ENCODE data around the gene ERBB2.
"Not testable (repeated sequence)": the region's sequence is repeated elsewhere in the genome, so short reads cannot be mapped to it uniquely, and the experiment has no call there.

The ERBB2 gene

GRCh38 chr17:39704821-39705551 lies 5.1 kb downstream of the ERBB2 start:
- Histone ChIP-seq H3K4me1 (ENCODE audit: control insufficient read depth in 1 of 2, insufficient read depth in 2 of 2, low read length in 2 of 2) (peaks cover 58 to 61% of the 10 kb centered on the region in 2 donors), H3K9me3 (ENCODE audit: control insufficient read depth in 1 of 2, low read length in 2 of 2) (no peaks in the 10 kb centered on the region), H3K4me3 (ENCODE audit: low read depth in 1 of 2, low read length in 2 of 2) (peak overlapping the region in 1 of 2 donors; percentile 58), H3K27ac (ENCODE audit: low read depth, low read length) (peak overlapping the region; percentile 88), H3K27me3 (ENCODE audit: control insufficient read depth in 1 of 2, insufficient read depth in 2 of 2, low read length in 2 of 2) (no peaks in the 10 kb centered on the region), H3K9ac (ENCODE audit: low read depth in 1 of 2, low read length in 2 of 2) (peak overlapping the region; percentile 49 to 77), H3K36me3 (ENCODE audit: control insufficient read depth in 1 of 2, insufficient read depth in 2 of 2, low read length in 2 of 2) (peaks cover 18 to 31% of the 10 kb centered on the region in 2 donors)

- H3K27ac ChIP-seq (ENCODE audit: low read depth, low read length), result peak overlapping the region; percentile 88
- H3K27me3 ChIP-seq (ENCODE audit: control insufficient read depth in 1 of 2, insufficient read depth in 2 of 2, low read length in 2 of 2), result no peaks in the 10 kb centered on the region
- H3K4me3 ChIP-seq (ENCODE audit: low read depth in 1 of 2, low read length in 2 of 2), result peak overlapping the region; percentile 25 to 58
- peaks cover 58 to 61% of the 10 kb centered on the region in 2 donors for H3K4me1 ChIP-seq (ENCODE audit: control insufficient read depth in 1 of 2, insufficient read depth in 2 of 2, low read length in 2 of 2)
- peaks cover 25 to 39% of the 10 kb centered on the region in 2 donors for H3K36me3 ChIP-seq (ENCODE audit: control insufficient read depth in 1 of 2, insufficient read depth in 2 of 2, low read length in 2 of 2)
- no peaks in the 10 kb centered on the region for H3K9me3 ChIP-seq (ENCODE audit: control insufficient read depth in 1 of 2, low read length in 2 of 2)
- H3K9ac ChIP-seq (ENCODE audit: low read depth in 1 of 2, low read length in 2 of 2), result peak overlapping the region; percentile 49 to 77
Observed at GRCh38 chr17:39705786-39706348, 6.0 kb downstream of the ERBB2 start.

GRCh38 chr17:39706383-39706782 lies 6.5 kb downstream of the ERBB2 start:
- peaks cover 25 to 42% of the 10 kb centered on the region in 2 donors for H3K36me3 ChIP-seq (ENCODE audit: control insufficient read depth in 1 of 2, insufficient read depth in 2 of 2, low read length in 2 of 2)
- no peaks in the 10 kb centered on the region for H3K9me3 ChIP-seq (ENCODE audit: control insufficient read depth in 1 of 2, low read length in 2 of 2)
- peak overlapping the region in 1 of 2 donors; percentile 41 for H3K9ac ChIP-seq (ENCODE audit: low read depth in 1 of 2, low read length in 2 of 2)
- peak overlapping the region; percentile 88 for H3K27ac ChIP-seq (ENCODE audit: low read depth, low read length)
- no peaks in the 10 kb centered on the region for H3K27me3 ChIP-seq (ENCODE audit: control insufficient read depth in 1 of 2, insufficient read depth in 2 of 2, low read length in 2 of 2)
- H3K4me1 ChIP-seq (ENCODE audit: control insufficient read depth in 1 of 2, insufficient read depth in 2 of 2, low read length in 2 of 2), result peaks cover 58% of the 10 kb centered on the region in 2 donors
- peak overlapping the region; percentile 25 to 50 for H3K4me3 ChIP-seq (ENCODE audit: low read depth in 1 of 2, low read length in 2 of 2)

- H3K27ac ChIP-seq (ENCODE audit: low read depth, low read length), result peak overlapping the region; percentile 70
- H3K36me3 ChIP-seq (ENCODE audit: control insufficient read depth in 1 of 2, insufficient read depth in 2 of 2, low read length in 2 of 2), result peaks cover 31 to 47% of the 10 kb centered on the region in 2 donors
- peaks cover 52 to 55% of the 10 kb centered on the region in 2 donors for H3K4me1 ChIP-seq (ENCODE audit: control insufficient read depth in 1 of 2, insufficient read depth in 2 of 2, low read length in 2 of 2)
- no peaks in the 10 kb centered on the region for H3K9me3 ChIP-seq (ENCODE audit: control insufficient read depth in 1 of 2, low read length in 2 of 2)
- peak overlapping the region; percentile 33 to 41 for H3K9ac ChIP-seq (ENCODE audit: low read depth in 1 of 2, low read length in 2 of 2)
- H3K27me3 ChIP-seq (ENCODE audit: control insufficient read depth in 1 of 2, insufficient read depth in 2 of 2, low read length in 2 of 2), result no peaks in the 10 kb centered on the region
- peak overlapping the region in 1 of 2 donors; percentile 50 for H3K4me3 ChIP-seq (ENCODE audit: low read depth in 1 of 2, low read length in 2 of 2)
Observed at GRCh38 chr17:39706921-39707337, 7.1 kb downstream of the ERBB2 start.

GRCh38 chr17:39709319-39709997 lies 9.6 kb downstream of the ERBB2 start:
- Histone ChIP-seq H3K36me3 (ENCODE audit: control insufficient read depth in 1 of 2, insufficient read depth in 2 of 2, low read length in 2 of 2) (peaks cover 38 to 65% of the 10 kb centered on the region in 2 donors), H3K4me3 (ENCODE audit: low read depth in 1 of 2, low read length in 2 of 2) (no peak overlapping the region), H3K27ac (ENCODE audit: low read depth, low read length) (no peak overlapping the region), H3K27me3 (ENCODE audit: control insufficient read depth in 1 of 2, insufficient read depth in 2 of 2, low read length in 2 of 2) (no peaks in the 10 kb centered on the region), H3K4me1 (ENCODE audit: control insufficient read depth in 1 of 2, insufficient read depth in 2 of 2, low read length in 2 of 2) (peaks cover 29 to 31% of the 10 kb centered on the region in 2 donors), H3K9me3 (ENCODE audit: control insufficient read depth in 1 of 2, low read length in 2 of 2) (no peaks in the 10 kb centered on the region), H3K9ac (ENCODE audit: low read depth in 1 of 2, low read length in 2 of 2) (no peak overlapping the region)

- no peak overlapping the region for H3K4me3 ChIP-seq (ENCODE audit: low read depth in 1 of 2, low read length in 2 of 2)
- H3K36me3 ChIP-seq (ENCODE audit: control insufficient read depth in 1 of 2, insufficient read depth in 2 of 2, low read length in 2 of 2), result peaks cover 41 to 70% of the 10 kb centered on the region in 2 donors
- H3K27ac ChIP-seq (ENCODE audit: low read depth, low read length), result no peak overlapping the region
- H3K27me3 ChIP-seq (ENCODE audit: control insufficient read depth in 1 of 2, insufficient read depth in 2 of 2, low read length in 2 of 2), result no peaks in the 10 kb centered on the region
- no peak overlapping the region for H3K9ac ChIP-seq (ENCODE audit: low read depth in 1 of 2, low read length in 2 of 2)
- peaks cover 21 to 23% of the 10 kb centered on the region in 2 donors for H3K4me1 ChIP-seq (ENCODE audit: control insufficient read depth in 1 of 2, insufficient read depth in 2 of 2, low read length in 2 of 2)
- no peaks in the 10 kb centered on the region for H3K9me3 ChIP-seq (ENCODE audit: control insufficient read depth in 1 of 2, low read length in 2 of 2)
Observed at GRCh38 chr17:39709998-39710964, 10.4 kb downstream of the ERBB2 start.

- not testable (repeated sequence) for H3K9ac ChIP-seq (ENCODE audit: low read depth in 1 of 2, low read length in 2 of 2); H3K4me3 ChIP-seq (ENCODE audit: low read depth in 1 of 2, low read length in 2 of 2); H3K27me3 ChIP-seq (ENCODE audit: control insufficient read depth in 1 of 2, insufficient read depth in 2 of 2, low read length in 2 of 2); H3K9me3 ChIP-seq (ENCODE audit: control insufficient read depth in 1 of 2, low read length in 2 of 2); H3K27ac ChIP-seq (ENCODE audit: low read depth, low read length)
- peaks cover 17 to 19% of the 10 kb centered on the region in 2 donors for H3K4me1 ChIP-seq (ENCODE audit: control insufficient read depth in 1 of 2, insufficient read depth in 2 of 2, low read length in 2 of 2)
- H3K36me3 ChIP-seq (ENCODE audit: control insufficient read depth in 1 of 2, insufficient read depth in 2 of 2, low read length in 2 of 2), result peaks cover 49 to 78% of the 10 kb centered on the region in 2 donors
Observed at GRCh38 chr17:39711071-39711470, 11.2 kb downstream of the ERBB2 start.

GRCh38 chr17:39711851-39712250 lies 12.0 kb downstream of the ERBB2 start:
- Histone ChIP-seq H3K36me3 (ENCODE audit: control insufficient read depth in 1 of 2, insufficient read depth in 2 of 2, low read length in 2 of 2) (peaks cover 53 to 85% of the 10 kb centered on the region in 2 donors), H3K4me1 (ENCODE audit: control insufficient read depth in 1 of 2, insufficient read depth in 2 of 2, low read length in 2 of 2) (peaks cover 11 to 18% of the 10 kb centered on the region in 2 donors), H3K9ac (ENCODE audit: low read depth in 1 of 2, low read length in 2 of 2) (no peak overlapping the region), H3K27ac (ENCODE audit: low read depth, low read length) (no peak overlapping the region), H3K9me3 (ENCODE audit: control insufficient read depth in 1 of 2, low read length in 2 of 2) (no peaks in the 10 kb centered on the region), H3K4me3 (ENCODE audit: low read depth in 1 of 2, low read length in 2 of 2) (no peak overlapping the region), H3K27me3 (ENCODE audit: control insufficient read depth in 1 of 2, insufficient read depth in 2 of 2, low read length in 2 of 2) (no peaks in the 10 kb centered on the region)

- Histone ChIP-seq H3K36me3 (ENCODE audit: control insufficient read depth in 1 of 2, insufficient read depth in 2 of 2, low read length in 2 of 2) (peaks cover 39 to 80% of the 10 kb centered on the region in 2 donors), H3K27ac (ENCODE audit: low read depth, low read length) (no peak overlapping the region), H3K27me3 (ENCODE audit: control insufficient read depth in 1 of 2, insufficient read depth in 2 of 2, low read length in 2 of 2) (no peaks in the 10 kb centered on the region), H3K9ac (ENCODE audit: low read depth in 1 of 2, low read length in 2 of 2) (no peak overlapping the region), H3K9me3 (ENCODE audit: control insufficient read depth in 1 of 2, low read length in 2 of 2) (no peaks in the 10 kb centered on the region), H3K4me3 (ENCODE audit: low read depth in 1 of 2, low read length in 2 of 2) (no peak overlapping the region), H3K4me1 (ENCODE audit: control insufficient read depth in 1 of 2, insufficient read depth in 2 of 2, low read length in 2 of 2) (peaks cover 5 to 11% of the 10 kb centered on the region in 2 donors)
Observed at GRCh38 chr17:39714234-39714633, 14.4 kb downstream of the ERBB2 start.
